Measurements from ENCODE around the gene KLHL30. TPM values are rescaled to one million over a fixed set of nuclear protein-coding genes. Genes with fewer than 3 reads are reported as not detected.

The KLHL30 gene
- total RNA-seq, 2 donors from 2014 or later, result 0.07 to 0.13 TPM

- Histone ChIP-seq H3K36me3 (no peaks in the 10 kb centered on the region), H3K4me3 (no peak overlapping the region), H3K4me1 (peaks cover 7% of the 10 kb centered on the region), H3K27me3 (no peaks in the 10 kb centered on the region), H3K9me3 (no peaks in the 10 kb centered on the region), H3K9ac (ENCODE audit: low read depth in 2 of 2, low read length in 2 of 2) (no peak overlapping the region), H3K27ac (no peak overlapping the region)
- intact Hi-C loops (cut with DNase I), result loop anchor here (5.0 kb wide), 1 partner anchor 248 kb away; the partner anchor contains the start of gene RAMP1
- TF ChIP-seq, protein P1, sequence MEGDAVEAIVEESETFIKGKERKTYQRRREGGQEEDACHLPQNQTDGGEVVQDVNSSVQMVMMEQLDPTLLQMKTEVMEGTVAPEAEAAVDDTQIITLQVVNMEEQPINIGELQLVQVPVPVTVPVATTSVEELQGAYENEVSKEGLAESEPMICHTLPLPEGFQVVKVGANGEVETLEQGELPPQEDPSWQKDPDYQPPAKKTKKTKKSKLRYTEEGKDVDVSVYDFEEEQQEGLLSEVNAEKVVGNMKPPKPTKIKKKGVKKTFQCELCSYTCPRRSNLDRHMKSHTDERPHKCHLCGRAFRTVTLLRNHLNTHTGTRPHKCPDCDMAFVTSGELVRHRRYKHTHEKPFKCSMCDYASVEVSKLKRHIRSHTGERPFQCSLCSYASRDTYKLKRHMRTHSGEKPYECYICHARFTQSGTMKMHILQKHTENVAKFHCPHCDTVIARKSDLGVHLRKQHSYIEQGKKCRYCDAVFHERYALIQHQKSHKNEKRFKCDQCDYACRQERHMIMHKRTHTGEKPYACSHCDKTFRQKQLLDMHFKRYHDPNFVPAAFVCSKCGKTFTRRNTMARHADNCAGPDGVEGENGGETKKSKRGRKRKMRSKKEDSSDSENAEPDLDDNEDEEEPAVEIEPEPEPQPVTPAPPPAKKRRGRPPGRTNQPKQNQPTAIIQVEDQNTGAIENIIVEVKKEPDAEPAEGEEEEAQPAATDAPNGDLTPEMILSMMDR (IDR thresholded peaks at IDR 0.05), result no peak
- DNase-seq, result no peak
Measured at GRCh38 chr2:238105506-238106338, 32.7 kb upstream of the KLHL30 start.

DNA sequence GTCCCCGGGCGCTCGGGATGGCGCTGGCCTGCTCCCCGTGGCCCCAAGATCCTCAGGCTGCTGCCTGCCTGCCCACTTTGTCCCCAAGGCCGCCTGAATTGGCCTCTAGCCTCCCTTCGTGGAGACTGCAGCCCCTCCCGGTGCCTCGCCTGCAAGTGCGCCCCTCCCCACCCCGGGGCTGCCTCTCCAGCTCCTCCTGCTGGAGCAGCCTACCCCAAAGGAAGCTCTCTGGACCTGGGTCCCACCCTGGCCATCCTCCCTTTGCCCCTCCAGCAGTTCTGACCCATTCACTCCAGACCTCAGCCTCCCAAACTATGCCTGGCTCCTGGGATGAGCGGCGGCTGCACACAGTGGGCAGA is 32.1 kb upstream of the KLHL30 start:
- peaks cover 7% of the 10 kb centered on the region for H3K4me1 ChIP-seq
- no peaks in the 10 kb centered on the region for H3K27me3 ChIP-seq
- H3K27ac ChIP-seq, result no peak overlapping the region
- H3K9me3 ChIP-seq, result no peaks in the 10 kb centered on the region
- H3K4me3 ChIP-seq, result no peak overlapping the region
- no peak overlapping the region for H3K9ac ChIP-seq (ENCODE audit: low read depth in 2 of 2, low read length in 2 of 2)
- TF ChIP-seq, protein P1 (IDR thresholded peaks at IDR 0.05), result no peak
- DNase-seq, result no peak
- intact Hi-C loops (cut with DNase I), result loop anchor here (5.0 kb wide), 1 partner anchor 249 kb away; the partner anchor contains the start of gene RAMP1
- no peaks in the 10 kb centered on the region for H3K36me3 ChIP-seq

DNA sequence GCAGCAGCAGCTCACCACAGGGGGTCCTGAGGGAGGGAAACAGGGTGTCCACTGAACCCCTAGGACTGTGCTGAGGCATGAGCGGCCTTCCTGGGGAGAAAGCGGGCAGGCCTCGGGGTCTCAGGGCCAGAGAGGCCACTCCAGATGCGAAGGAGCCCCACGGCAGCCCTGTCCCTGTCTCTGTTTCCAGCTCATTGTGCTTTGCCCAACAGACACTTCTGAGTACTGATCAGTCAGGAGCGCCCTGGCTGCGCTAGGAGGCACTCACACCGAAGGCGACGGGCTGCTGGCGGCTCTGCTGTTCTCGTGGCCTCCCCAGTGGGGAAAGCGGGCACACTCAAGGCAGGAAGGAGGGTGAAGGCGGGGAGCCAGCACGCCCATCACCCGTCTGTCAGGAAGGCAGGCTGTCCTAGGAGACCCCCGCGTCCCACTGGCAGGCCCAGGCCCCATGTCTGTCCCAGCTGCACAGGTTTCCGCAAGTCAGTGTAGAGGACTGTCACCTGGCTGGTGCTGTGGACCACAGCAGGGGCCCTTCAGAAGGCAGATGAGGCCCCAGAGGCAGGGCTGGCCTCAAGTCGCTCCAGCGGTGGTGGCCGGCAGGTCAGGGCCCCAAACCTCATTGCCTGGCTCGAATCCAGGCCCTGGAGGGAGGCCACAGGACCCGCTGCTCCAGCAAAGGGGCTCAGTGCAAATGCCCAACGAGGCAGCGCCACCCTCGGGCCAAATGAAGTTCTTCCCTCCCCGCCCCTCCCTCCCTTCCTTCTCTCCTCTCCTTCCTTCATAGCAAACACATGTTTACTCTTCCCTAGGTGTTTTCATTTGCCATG is 31.6 kb upstream of the KLHL30 start:
- Histone ChIP-seq H3K4me1 (peaks cover 7% of the 10 kb centered on the region), H3K27ac (no peak overlapping the region), H3K9me3 (no peaks in the 10 kb centered on the region), H3K4me3 (peak overlapping the region; percentile 26), H3K9ac (ENCODE audit: low read depth in 2 of 2, low read length in 2 of 2) (peak overlapping the region in 1 of 2 donors; percentile 32), H3K27me3 (no peaks in the 10 kb centered on the region), H3K36me3 (no peaks in the 10 kb centered on the region)
- DNase-seq, result no peak
- TF ChIP-seq, protein P1 (IDR thresholded peaks at IDR 0.05), result peak; percentile 44
- intact Hi-C loops (cut with DNase I), result loop anchor here (5.0 kb wide), 1 partner anchor 250 kb away; the partner anchor contains the start of gene RAMP1

DNA sequence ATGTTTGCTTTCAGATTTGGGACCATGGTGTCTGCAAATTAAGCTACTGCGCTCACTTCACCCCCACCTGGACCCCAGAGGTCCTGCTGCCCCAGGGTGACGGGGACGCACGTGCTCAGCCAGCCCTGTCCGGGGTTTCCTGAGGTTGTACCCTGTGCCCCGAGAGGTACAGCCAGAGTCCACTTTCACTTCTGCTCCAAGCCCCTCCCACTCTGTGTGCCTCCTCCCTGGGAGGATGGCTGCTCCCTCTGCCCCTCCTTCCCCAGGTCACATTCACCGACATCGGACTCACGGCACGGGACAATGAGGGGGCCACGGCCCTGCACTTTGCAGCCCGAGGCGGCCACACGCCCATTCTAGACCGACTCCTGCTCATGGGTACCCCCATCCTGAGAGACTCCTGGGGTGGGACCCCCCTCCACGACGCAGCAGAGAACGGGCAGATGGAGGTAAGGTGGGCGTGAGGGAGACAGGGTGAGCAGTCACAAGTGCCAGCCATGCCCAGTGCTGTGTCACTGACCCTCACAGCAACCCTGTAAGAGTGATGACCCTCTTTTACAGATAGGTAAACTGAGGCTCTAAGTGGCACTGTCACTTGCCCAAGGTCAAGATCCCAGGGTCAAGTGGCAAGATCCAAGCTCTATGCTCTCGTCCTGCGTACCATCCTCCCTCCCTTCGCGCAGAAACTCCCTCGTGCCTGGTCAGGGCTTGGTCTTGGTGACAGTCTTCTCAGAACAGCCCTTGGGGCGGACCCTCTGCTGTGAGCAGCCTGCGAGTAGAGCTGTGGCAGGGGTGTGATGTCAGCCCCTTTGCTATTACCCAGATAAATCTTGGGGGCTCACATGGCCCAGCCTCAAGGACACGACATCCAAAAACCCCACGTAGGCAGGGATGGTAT is 30.7 kb upstream of the KLHL30 start:
- intact Hi-C loops (cut with DNase I), result loop anchor here (5.0 kb wide), 1 partner anchor 250 kb away; the partner anchor contains the start of gene RAMP1
- no peaks in the 10 kb centered on the region for H3K27me3 ChIP-seq
- TF ChIP-seq, protein P1 (IDR thresholded peaks at IDR 0.05), result no peak
- no peak overlapping the region for H3K27ac ChIP-seq
- peaks cover 7% of the 10 kb centered on the region for H3K4me1 ChIP-seq
- no peaks in the 10 kb centered on the region for H3K36me3 ChIP-seq
- peak overlapping the region; percentile 26 for H3K4me3 ChIP-seq
- H3K9me3 ChIP-seq, result no peaks in the 10 kb centered on the region
- DNase-seq, result peak; percentile 58
- peak overlapping the region in 1 of 2 donors; percentile 32 for H3K9ac ChIP-seq (ENCODE audit: low read depth in 2 of 2, low read length in 2 of 2)

All from colonic mucosa (tissue), 4 donors.